Activated T-cell treated with anti-CD3 and anti-CD28 coated beads, Interleukin-2, amount 50 U/mL, for 72 hours (primary cell): ENCODE measurements around the gene COL12A1. TPM values are rescaled to one million over a fixed set of nuclear protein-coding genes. Genes with fewer than 3 reads are reported as not detected.

ENCODE experiments used
- ATAC-seq, 2 donors: fragments of 150-1000 bp; cut with Tn5 transposase; replicated peaks in 1 of 2; 2 replicates each; pipeline ENCODE4 v1.10.0; 2021; ENCODE audit warnings: moderate library complexity in 2 of 2, mild to moderate bottlenecking in 1 of 2
- DNase-seq, 2 donors: peaks; one replicate each; pipeline ENCODE4 v3.0.0; 2021 to 2022; ENCODE audit warnings: mixed read lengths in 1 of 2
- H3K27ac Mint-ChIP-seq: one replicate; pipeline ENCODE4 v1.8.0; 2022; ENCODE audit warnings: mild to moderate bottlenecking, moderate library complexity, mixed read lengths
- H3K27me3 Mint-ChIP-seq: one replicate; pipeline ENCODE4 v1.8.0; 2022; ENCODE audit warnings: low read depth, mixed read lengths
- H3K36me3 Mint-ChIP-seq, 2 donors: one replicate each; pipeline ENCODE4 v1.8.0; 2022; ENCODE audit warnings: mixed read lengths in 2 of 2, mild to moderate bottlenecking in 1 of 2; ENCODE audit not compliant: insufficient read depth in 2 of 2
- H3K4me1 Mint-ChIP-seq: one replicate; pipeline ENCODE4 v1.8.0; 2022; ENCODE audit warnings: low read depth, mixed read lengths
- H3K4me3 Mint-ChIP-seq, 2 donors: one replicate each; pipeline ENCODE4 v1.8.0; 2022; ENCODE audit warnings: mild to moderate bottlenecking in 2 of 2, mixed read lengths in 2 of 2, moderate library complexity in 2 of 2
- H3K9me3 Mint-ChIP-seq, 2 donors: one replicate each; pipeline ENCODE4 v1.8.0; 2022; ENCODE audit warnings: mixed read lengths in 2 of 2
- total RNA-seq, 2 donors: library from RNA; stranded (reverse); gene quantifications; one replicate each; pipeline ENCODE4 v1.2.3, GENCODE V29; 2022

Gene COL12A1
- total RNA-seq, 2 donors from 2014 or later: not detected

GRCh38 chr6:75113446-75113845 lies 92.4 kb downstream of the COL12A1 start:
- Mint-ChIP-seq H3K9me3 (no peaks in the 10 kb centered on the region), H3K4me1 (no peaks in the 10 kb centered on the region)

GRCh38 chr6:75109765-75110164 lies 96.1 kb downstream of the COL12A1 start:
- no peaks in the 10 kb centered on the region for H3K4me1 Mint-ChIP-seq
- no peaks in the 10 kb centered on the region for H3K9me3 Mint-ChIP-seq
- DNase-seq (no peak), ATAC-seq (no peak)
- H3K27me3 Mint-ChIP-seq: peaks cover 19% of the 10 kb centered on the region
- no peaks in the 10 kb centered on the region for H3K36me3 Mint-ChIP-seq
- no peak overlapping the region for H3K4me3 Mint-ChIP-seq
- H3K27ac Mint-ChIP-seq: no peak overlapping the region

More at GRCh38 chr6:75113446-75113845, 92.4 kb downstream of the COL12A1 start:
- H3K36me3 Mint-ChIP-seq: no peaks in the 10 kb centered on the region
- ATAC-seq (no peak), DNase-seq (no peak)
- no peak overlapping the region for H3K4me3 Mint-ChIP-seq
- peaks cover 26% of the 10 kb centered on the region for H3K27me3 Mint-ChIP-seq
- no peak overlapping the region for H3K27ac Mint-ChIP-seq

GRCh38 chr6:75109022-75109421 lies 96.8 kb downstream of the COL12A1 start:
- Mint-ChIP-seq H3K27ac (no peak overlapping the region), H3K27me3 (peaks cover 19% of the 10 kb centered on the region)

GRCh38 chr6:75108333-75108974 lies 97.4 kb downstream of the COL12A1 start:
- H3K27ac Mint-ChIP-seq: no peak overlapping the region
- peaks cover 16% of the 10 kb centered on the region for H3K27me3 Mint-ChIP-seq
- DNase-seq: no peak
- no peaks in the 10 kb centered on the region for H3K36me3 Mint-ChIP-seq
- no peaks in the 10 kb centered on the region for H3K9me3 Mint-ChIP-seq
- ATAC-seq: no peak
- H3K4me1 Mint-ChIP-seq: no peaks in the 10 kb centered on the region
- no peak overlapping the region for H3K4me3 Mint-ChIP-seq

More at GRCh38 chr6:75109022-75109421, 96.8 kb downstream of the COL12A1 start:
- H3K9me3 Mint-ChIP-seq: no peaks in the 10 kb centered on the region
- H3K4me3 Mint-ChIP-seq: no peak overlapping the region
- no peak for DNase-seq
- no peak for ATAC-seq
- H3K36me3 Mint-ChIP-seq: no peaks in the 10 kb centered on the region
- no peaks in the 10 kb centered on the region for H3K4me1 Mint-ChIP-seq

- DNase-seq: no peak
- no peaks in the 10 kb centered on the region for H3K36me3 Mint-ChIP-seq
- H3K4me3 Mint-ChIP-seq: no peak overlapping the region
- ATAC-seq: no peak
- H3K27ac Mint-ChIP-seq: no peak overlapping the region
- peaks cover 13% of the 10 kb centered on the region for H3K27me3 Mint-ChIP-seq
- H3K9me3 Mint-ChIP-seq: no peaks in the 10 kb centered on the region
- no peaks in the 10 kb centered on the region for H3K4me1 Mint-ChIP-seq
Measured at GRCh38 chr6:75107913-75108312, 97.9 kb downstream of the COL12A1 start.

- DNase-seq (no peak), ATAC-seq (no peak)
- Mint-ChIP-seq H3K9me3 (no peaks in the 10 kb centered on the region), H3K27me3 (peaks cover 7% of the 10 kb centered on the region), H3K4me1 (no peaks in the 10 kb centered on the region), H3K36me3 (no peaks in the 10 kb centered on the region), H3K4me3 (no peak overlapping the region), H3K27ac (no peak overlapping the region)
Measured at GRCh38 chr6:75106426-75106825, 99.4 kb downstream of the COL12A1 start.

GRCh38 chr6:75103431-75103830 lies 102.4 kb downstream of the COL12A1 start:
- H3K4me1 Mint-ChIP-seq: no peaks in the 10 kb centered on the region
- no peaks in the 10 kb centered on the region for H3K9me3 Mint-ChIP-seq
- H3K27me3 Mint-ChIP-seq: no peaks in the 10 kb centered on the region
- H3K27ac Mint-ChIP-seq: no peak overlapping the region
- no peak for DNase-seq
- H3K36me3 Mint-ChIP-seq: no peaks in the 10 kb centered on the region
- H3K4me3 Mint-ChIP-seq: no peak overlapping the region
- no peak for ATAC-seq

GRCh38 chr6:75102301-75102700 lies 103.6 kb downstream of the COL12A1 start:
- Mint-ChIP-seq H3K27ac (no peak overlapping the region), H3K4me3 (no peak overlapping the region), H3K4me1 (no peaks in the 10 kb centered on the region), H3K9me3 (no peaks in the 10 kb centered on the region), H3K27me3 (no peaks in the 10 kb centered on the region), H3K36me3 (no peaks in the 10 kb centered on the region)
- ATAC-seq (no peak), DNase-seq (no peak)

GRCh38 chr6:75101896-75102295 lies 104.0 kb downstream of the COL12A1 start:
- DNase-seq (no peak), ATAC-seq (no peak)
- H3K9me3 Mint-ChIP-seq: no peaks in the 10 kb centered on the region
- no peaks in the 10 kb centered on the region for H3K27me3 Mint-ChIP-seq
- no peaks in the 10 kb centered on the region for H3K4me1 Mint-ChIP-seq
- H3K27ac Mint-ChIP-seq: no peak overlapping the region
- H3K36me3 Mint-ChIP-seq: no peaks in the 10 kb centered on the region
- no peak overlapping the region for H3K4me3 Mint-ChIP-seq

GRCh38 chr6:75098709-75099108 lies 107.1 kb downstream of the COL12A1 start:
- Mint-ChIP-seq H3K4me3 (no peak overlapping the region), H3K4me1 (no peaks in the 10 kb centered on the region), H3K27ac (no peak overlapping the region), H3K9me3 (no peaks in the 10 kb centered on the region), H3K27me3 (no peaks in the 10 kb centered on the region), H3K36me3 (no peaks in the 10 kb centered on the region)
- DNase-seq (no peak), ATAC-seq (no peak)

- ATAC-seq: no peak
- no peak for DNase-seq
- no peak overlapping the region for H3K4me3 Mint-ChIP-seq
- H3K36me3 Mint-ChIP-seq: no peaks in the 10 kb centered on the region
- no peak overlapping the region for H3K27ac Mint-ChIP-seq
- H3K27me3 Mint-ChIP-seq: no peaks in the 10 kb centered on the region
- no peaks in the 10 kb centered on the region for H3K4me1 Mint-ChIP-seq
- H3K9me3 Mint-ChIP-seq: no peaks in the 10 kb centered on the region
Measured at GRCh38 chr6:75096966-75097365, 108.9 kb downstream of the COL12A1 start.

- Mint-ChIP-seq H3K27ac (no peak overlapping the region), H3K4me1 (no peaks in the 10 kb centered on the region), H3K36me3 (no peaks in the 10 kb centered on the region), H3K27me3 (no peaks in the 10 kb centered on the region), H3K4me3 (no peak overlapping the region), H3K9me3 (no peaks in the 10 kb centered on the region)
- DNase-seq: no peak
- ATAC-seq: no peak
Measured at GRCh38 chr6:75094614-75095200, 111.1 kb downstream of the COL12A1 start.

- H3K36me3 Mint-ChIP-seq: no peaks in the 10 kb centered on the region
- DNase-seq (no peak), ATAC-seq (no peak)
- H3K4me1 Mint-ChIP-seq: no peaks in the 10 kb centered on the region
- no peaks in the 10 kb centered on the region for H3K9me3 Mint-ChIP-seq
- H3K4me3 Mint-ChIP-seq: no peak overlapping the region
- H3K27me3 Mint-ChIP-seq: no peaks in the 10 kb centered on the region
- no peak overlapping the region for H3K27ac Mint-ChIP-seq
Measured at GRCh38 chr6:75091467-75092190, 114.2 kb downstream of the COL12A1 start.
